Mammary epithelial cell (primary cell): ENCODE results near the gene DOCK1.

Source experiments
- EZH2 ChIP-seq: IDR thresholded peaks from 2 replicates; pipeline ENCODE4 v1.6.1; 2012; ENCODE audit warnings: low read length, inconsistent platforms, borderline replicate concordance
- TF ChIP-seq, protein P1 (sequence below), 2 donors: IDR thresholded peaks in 1 of 2; conservative IDR thresholded peaks in 1 of 2; 2 replicates each; pipeline ENCODE4 v1.5.1; 2011 to 2012; ENCODE audit warnings: inconsistent platforms in 2 of 2, low read length in 2 of 2, mild to moderate bottlenecking in 2 of 2, control low read depth in 1 of 2, low read depth in 1 of 2; ENCODE audit not compliant: insufficient read depth in 1 of 2; ENCODE audit errors: extremely low read depth in 1 of 2

DNA sequence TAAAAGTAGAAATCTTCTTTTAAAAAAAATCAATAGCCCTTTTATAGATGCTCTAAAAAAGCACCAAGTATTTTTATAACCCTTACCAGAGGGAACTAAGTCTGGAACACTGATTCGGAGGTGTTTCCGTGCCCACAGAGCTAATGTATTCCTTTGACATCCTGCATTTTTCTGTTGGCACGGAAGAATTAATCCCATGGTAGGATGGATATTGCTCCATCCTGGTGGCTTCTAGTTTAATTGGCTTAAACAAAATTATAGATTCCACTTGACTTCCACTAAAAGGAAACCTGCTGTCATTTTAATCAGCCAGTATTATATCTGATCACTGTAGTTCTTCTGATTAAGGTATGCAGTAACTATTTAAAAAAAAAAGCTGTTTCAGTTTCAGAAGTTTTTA is 479.8 kb downstream of the DOCK1 start:
- TF ChIP-seq, protein P1, sequence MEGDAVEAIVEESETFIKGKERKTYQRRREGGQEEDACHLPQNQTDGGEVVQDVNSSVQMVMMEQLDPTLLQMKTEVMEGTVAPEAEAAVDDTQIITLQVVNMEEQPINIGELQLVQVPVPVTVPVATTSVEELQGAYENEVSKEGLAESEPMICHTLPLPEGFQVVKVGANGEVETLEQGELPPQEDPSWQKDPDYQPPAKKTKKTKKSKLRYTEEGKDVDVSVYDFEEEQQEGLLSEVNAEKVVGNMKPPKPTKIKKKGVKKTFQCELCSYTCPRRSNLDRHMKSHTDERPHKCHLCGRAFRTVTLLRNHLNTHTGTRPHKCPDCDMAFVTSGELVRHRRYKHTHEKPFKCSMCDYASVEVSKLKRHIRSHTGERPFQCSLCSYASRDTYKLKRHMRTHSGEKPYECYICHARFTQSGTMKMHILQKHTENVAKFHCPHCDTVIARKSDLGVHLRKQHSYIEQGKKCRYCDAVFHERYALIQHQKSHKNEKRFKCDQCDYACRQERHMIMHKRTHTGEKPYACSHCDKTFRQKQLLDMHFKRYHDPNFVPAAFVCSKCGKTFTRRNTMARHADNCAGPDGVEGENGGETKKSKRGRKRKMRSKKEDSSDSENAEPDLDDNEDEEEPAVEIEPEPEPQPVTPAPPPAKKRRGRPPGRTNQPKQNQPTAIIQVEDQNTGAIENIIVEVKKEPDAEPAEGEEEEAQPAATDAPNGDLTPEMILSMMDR (conservative IDR thresholded peaks at IDR 0.05 in 1 of 2, IDR thresholded peaks at IDR 0.05 in 1 of 2; ENCODE audit: extremely low read depth in 1 of 2, insufficient read depth in 1 of 2, low read depth in 1 of 2, low read length in 2 of 2), result no peak
- TF ChIP-seq EZH2, result no peak
